Smooth muscle cell (in vitro differentiated cells): ENCODE results near the gene BZW2. TPM values are rescaled to one million over a fixed set of nuclear protein-coding genes. Genes with fewer than 3 reads are reported as not detected.

Experiments used
- DNase-seq: peaks from one replicate; lab custom pipeline; 2025; ENCODE audit not compliant: unreplicated experiment; lab: John Stamatoyannopoulos, UW
- H2AFZ ChIP-seq: fragments of 200-600 bp; sonication (generic); 2 replicates; pipeline ENCODE4 v1.6.0; 2016; ENCODE audit warnings: antibody characterized with exemption, low read depth, mild to moderate bottlenecking
- H3F3A ChIP-seq: fragments of 200-600 bp; sonication (generic); 2 replicates; pipeline ENCODE4 v1.6.0; 2017; ENCODE audit warnings: antibody characterized with exemption, low read depth
- H3K27ac ChIP-seq: fragments of 200-600 bp; sonication (generic); 2 replicates; pipeline ENCODE4 v1.5.1; 2016; ENCODE audit warnings: low read depth, mild to moderate bottlenecking
- H3K27me3 ChIP-seq: fragments of 200-600 bp; sonication (generic); 2 replicates; pipeline ENCODE4 v1.6.1; 2016; ENCODE audit warnings: low read depth, mild to moderate bottlenecking
- H3K36me3 ChIP-seq: fragments of 200-600 bp; sonication (generic); 2 replicates; pipeline ENCODE4 v1.5.1; 2016; ENCODE audit warnings: low read depth
- H3K4me1 ChIP-seq: fragments of 200-600 bp; sonication (generic); 2 replicates; pipeline ENCODE4 v1.5.1; 2016; ENCODE audit warnings: low read depth
- H3K4me2 ChIP-seq: fragments of 200-600 bp; sonication (generic); 2 replicates; pipeline ENCODE4 v1.6.0; 2016; ENCODE audit warnings: mild to moderate bottlenecking
- H3K4me3 ChIP-seq: fragments of 200-600 bp; sonication (generic); 2 replicates; pipeline ENCODE4 v1.5.1; 2016; ENCODE audit warnings: mild to moderate bottlenecking
- H3K79me2 ChIP-seq: fragments of 200-600 bp; sonication (generic); 2 replicates; pipeline ENCODE4 v1.6.0; 2016; ENCODE audit warnings: low read depth, mild to moderate bottlenecking
- H3K9ac ChIP-seq: fragments of 200-600 bp; sonication (generic); 2 replicates; pipeline ENCODE4 v1.6.0; 2016; ENCODE audit warnings: low read depth
- H3K9me3 ChIP-seq: fragments of 200-600 bp; sonication (generic); replicated peaks from 2 replicates; pipeline ENCODE4 v1.5.1; 2016; ENCODE audit warnings: low read depth
- H4K20me1 ChIP-seq: fragments of 200-600 bp; sonication (generic); 2 replicates; pipeline ENCODE4 v1.6.0; 2016; ENCODE audit warnings: low read depth
- WGBS: methylation state at CpG from one replicate; pipeline ENCODE4 v1.1.7; 2016; ENCODE audit warnings: low lambda C conversion rate; 5-methylcytosine and 5-hydroxymethylcytosine counted together
- polyA plus RNA-seq: library from polyadenylated mRNA; unstranded; fragments of >200 nt; fragmentation: Nextera tagmentation; extraction: Ambion mirVana; gene quantifications from 2 replicates; pipeline ENCODE4 v1.2.1, GENCODE V29; 2016
- total RNA-seq: library from RNA; depleted of rRNA; stranded (reverse); fragments of >200 nt; gene quantifications from 2 replicates; pipeline ENCODE4 v1.2.3, GENCODE V29; 2014
- TF ChIP-seq, protein P1 (sequence below): fragments of 200-600 bp; sonication (generic); IDR thresholded peaks from 2 replicates; pipeline ENCODE4 v1.5.1; 2017; ENCODE audit warnings: borderline replicate concordance, mild to moderate bottlenecking, antibody characterized with exemption; ENCODE audit not compliant: insufficient read depth, poor library complexity, severe bottlenecking

BZW2 gene
- total and polyA plus RNA-seq, 2 experiments from 2014 or later, result 56.1 to 83.7 TPM

DNA sequence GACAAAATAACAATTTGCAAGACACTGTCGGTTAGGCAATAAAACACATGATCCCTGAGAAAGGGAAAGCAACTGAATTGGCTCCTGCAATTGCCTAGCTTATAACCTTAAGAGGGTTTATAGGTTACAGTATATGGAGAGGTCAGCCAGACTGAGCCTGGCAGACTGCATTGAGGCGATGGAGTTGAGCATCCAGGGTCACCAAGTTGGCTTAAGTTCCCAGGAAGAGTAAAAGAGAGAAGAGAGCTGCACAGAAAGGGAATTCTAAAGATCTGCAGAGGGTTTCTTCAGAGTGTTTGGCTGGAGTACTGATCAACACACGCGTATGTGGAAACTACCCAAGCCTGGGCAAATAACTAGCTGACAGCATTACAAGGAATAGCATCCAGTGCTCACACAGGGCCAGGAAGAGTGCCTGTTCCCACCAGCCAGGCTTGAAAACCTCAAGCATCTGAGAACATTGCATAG lies 11.7 kb upstream of the BZW2 start:
- Histone ChIP-seq H3K4me2 (no peak overlapping the region), H3K9ac (no peak overlapping the region), H3K9me3 (no peaks in the 10 kb centered on the region), H3K79me2 (peaks cover 35% of the 10 kb centered on the region), H3K36me3 (peaks cover 4% of the 10 kb centered on the region), H3K27ac (no peak overlapping the region), H3K4me3 (no peak overlapping the region), H4K20me1 (peaks cover 37% of the 10 kb centered on the region), H3K27me3 (no peaks in the 10 kb centered on the region), H3K4me1 (peaks cover 13% of the 10 kb centered on the region), H2AFZ (no peak overlapping the region), H3F3A (no peaks in the 10 kb centered on the region)
- 90% methylated on average over 4 of the region's 4 CpGs for WGBS
- TF ChIP-seq, protein P1, sequence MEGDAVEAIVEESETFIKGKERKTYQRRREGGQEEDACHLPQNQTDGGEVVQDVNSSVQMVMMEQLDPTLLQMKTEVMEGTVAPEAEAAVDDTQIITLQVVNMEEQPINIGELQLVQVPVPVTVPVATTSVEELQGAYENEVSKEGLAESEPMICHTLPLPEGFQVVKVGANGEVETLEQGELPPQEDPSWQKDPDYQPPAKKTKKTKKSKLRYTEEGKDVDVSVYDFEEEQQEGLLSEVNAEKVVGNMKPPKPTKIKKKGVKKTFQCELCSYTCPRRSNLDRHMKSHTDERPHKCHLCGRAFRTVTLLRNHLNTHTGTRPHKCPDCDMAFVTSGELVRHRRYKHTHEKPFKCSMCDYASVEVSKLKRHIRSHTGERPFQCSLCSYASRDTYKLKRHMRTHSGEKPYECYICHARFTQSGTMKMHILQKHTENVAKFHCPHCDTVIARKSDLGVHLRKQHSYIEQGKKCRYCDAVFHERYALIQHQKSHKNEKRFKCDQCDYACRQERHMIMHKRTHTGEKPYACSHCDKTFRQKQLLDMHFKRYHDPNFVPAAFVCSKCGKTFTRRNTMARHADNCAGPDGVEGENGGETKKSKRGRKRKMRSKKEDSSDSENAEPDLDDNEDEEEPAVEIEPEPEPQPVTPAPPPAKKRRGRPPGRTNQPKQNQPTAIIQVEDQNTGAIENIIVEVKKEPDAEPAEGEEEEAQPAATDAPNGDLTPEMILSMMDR, result no peak
- no peak for DNase-seq

DNA sequence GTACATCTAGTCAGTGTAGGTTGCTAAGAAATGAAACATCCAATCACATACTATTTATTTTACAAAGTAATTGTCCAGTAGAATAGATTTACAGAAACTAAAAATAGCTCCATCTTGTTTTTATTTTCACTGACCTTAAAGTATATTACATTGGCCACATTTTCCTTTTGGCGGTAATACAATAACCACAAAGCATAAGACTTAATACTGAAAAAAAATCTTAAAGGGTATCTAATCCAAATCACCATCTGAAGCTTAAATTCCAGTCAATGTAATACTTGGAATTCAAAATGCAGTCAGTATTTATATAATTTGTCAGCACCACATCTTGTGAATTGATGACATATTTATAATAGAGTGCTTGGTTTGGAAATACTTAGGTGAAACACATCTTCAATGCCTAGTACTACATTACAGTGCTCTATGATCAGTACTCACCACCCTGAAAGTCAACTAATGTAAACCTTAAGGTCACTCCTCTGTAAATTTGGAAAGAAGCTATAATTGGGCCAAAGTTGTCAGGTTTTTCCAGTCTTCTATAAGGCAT lies 9.4 kb upstream of the BZW2 start:
- DNase-seq, result no peak
- Histone ChIP-seq H3K9me3 (no peaks in the 10 kb centered on the region), H3F3A (no peaks in the 10 kb centered on the region), H3K4me2 (no peak overlapping the region), H3K27me3 (no peaks in the 10 kb centered on the region), H2AFZ (no peak overlapping the region), H3K27ac (no peak overlapping the region), H3K36me3 (peaks cover 4% of the 10 kb centered on the region), H3K79me2 (peaks cover 52% of the 10 kb centered on the region), H3K4me1 (peaks cover 13% of the 10 kb centered on the region), H4K20me1 (peaks cover 59% of the 10 kb centered on the region), H3K9ac (no peak overlapping the region), H3K4me3 (no peak overlapping the region)
- WGBS, result 93% methylated on average over 1 of the region's 1 CpG
- TF ChIP-seq, protein P1, result no peak

DNA sequence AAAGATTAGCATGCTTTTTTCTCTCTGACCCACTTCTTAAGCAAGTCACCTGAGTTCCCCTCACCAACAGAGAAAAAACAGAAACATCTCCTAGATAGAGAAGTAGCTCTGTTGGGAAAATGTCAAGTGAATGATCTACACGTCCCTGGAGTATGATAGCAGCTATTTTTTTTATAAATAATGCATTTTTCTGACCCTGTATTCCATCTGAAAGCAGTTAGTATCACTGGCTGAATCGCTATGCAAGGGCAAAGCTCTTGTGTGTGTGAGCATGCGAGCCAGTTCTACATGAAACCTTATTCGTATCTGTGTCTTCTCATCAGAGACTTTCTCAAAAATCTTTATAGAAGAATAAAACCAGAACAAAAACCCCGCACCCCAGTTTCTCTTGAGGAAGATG lies 8.6 kb upstream of the BZW2 start:
- TF ChIP-seq, protein P1, result no peak
- Histone ChIP-seq H3K4me3 (no peak overlapping the region), H3K27me3 (no peaks in the 10 kb centered on the region), H4K20me1 (peaks cover 65% of the 10 kb centered on the region), H3K79me2 (peaks cover 60% of the 10 kb centered on the region), H3K9me3 (no peaks in the 10 kb centered on the region), H3F3A (no peaks in the 10 kb centered on the region), H2AFZ (no peak overlapping the region), H3K27ac (no peak overlapping the region), H3K9ac (no peak overlapping the region), H3K4me2 (no peak overlapping the region), H3K4me1 (peaks cover 13% of the 10 kb centered on the region), H3K36me3 (peaks cover 4% of the 10 kb centered on the region)
- WGBS, result 95% methylated on average over 5 of the region's 5 CpGs
- DNase-seq, result no peak
